ENCODE measurements around the gene ECE2. TPM values are rescaled to one million over a fixed set of nuclear protein-coding genes. Genes with fewer than 3 reads are reported as not detected.

Gene ECE2
- total RNA-seq, 5 donors from 2014 or later (not counting 1 experiment from before 2014, with no cell fraction given): not detected

DNA sequence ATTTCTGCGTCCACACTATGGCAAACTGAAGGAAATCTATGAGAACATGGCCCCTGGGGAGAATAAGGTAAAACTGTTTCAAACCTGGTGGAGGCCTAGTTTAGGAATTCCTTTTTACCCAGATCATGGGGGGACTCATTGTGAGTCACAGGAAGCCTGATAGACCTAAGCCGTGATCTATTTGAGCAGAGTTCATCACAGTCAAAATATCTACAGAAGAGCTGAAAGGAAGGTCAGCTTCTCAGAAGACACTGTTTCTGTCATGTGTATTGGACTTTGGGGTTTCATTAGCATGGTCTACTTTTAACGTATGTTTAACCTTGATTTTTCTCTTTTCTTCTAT, 24.5 kb downstream of the ECE2 start:
- Histone ChIP-seq H3K4me3 (ENCODE audit: control insufficient read depth in 1 of 2, extremely low read depth in 1 of 2, low read length in 1 of 2) (no peak overlapping the region), H3K36me3 (ENCODE audit: control insufficient read depth in 2 of 2, extremely low read depth in 1 of 2, insufficient read depth in 1 of 2, low read length in 1 of 2) (peaks cover 14 to 53% of the 10 kb centered on the region in 2 donors), H3K27ac (ENCODE audit: low read length) (no peak overlapping the region), H3K4me1 (ENCODE audit: control insufficient read depth in 1 of 2, extremely low read depth in 1 of 2, insufficient read depth in 2 of 2, low read length in 2 of 2) (peaks cover 13 to 20% of the 10 kb centered on the region in 2 experiments), H3K27me3 (replicated peaks in 1 of 2; ENCODE audit: control insufficient read depth in 2 of 2, extremely low read depth in 1 of 2, insufficient read depth in 2 of 2, low read length in 1 of 2) (no peaks in the 10 kb centered on the region), H3K9me3 (no peaks in the 10 kb centered on the region)
- ChIA-PET CTCF (no interaction called here), POLR2A (no interaction called here)
- ATAC-seq (replicated peaks in 1 of 4) (no peak), DNase-seq (no peak)
- Mint-ChIP-seq H3K4me3 (peak overlapping the region; percentile 87 to 93 (median 90)), H3K9me3 (no peaks in the 10 kb centered on the region), H3K36me3 (peaks cover 32% of the 10 kb centered on the region), H3K27ac (peak overlapping the region in 1 of 2 donors; percentile 80), H3K4me1 (peaks cover 29 to 32% (median 32%) of the 10 kb centered on the region in 3 donors), H3K27me3 (no peaks in the 10 kb centered on the region)
- no CpG with 5 or more reads among the region's 3 CpGs for WGBS (ENCODE audit: insufficient coverage)

DNA sequence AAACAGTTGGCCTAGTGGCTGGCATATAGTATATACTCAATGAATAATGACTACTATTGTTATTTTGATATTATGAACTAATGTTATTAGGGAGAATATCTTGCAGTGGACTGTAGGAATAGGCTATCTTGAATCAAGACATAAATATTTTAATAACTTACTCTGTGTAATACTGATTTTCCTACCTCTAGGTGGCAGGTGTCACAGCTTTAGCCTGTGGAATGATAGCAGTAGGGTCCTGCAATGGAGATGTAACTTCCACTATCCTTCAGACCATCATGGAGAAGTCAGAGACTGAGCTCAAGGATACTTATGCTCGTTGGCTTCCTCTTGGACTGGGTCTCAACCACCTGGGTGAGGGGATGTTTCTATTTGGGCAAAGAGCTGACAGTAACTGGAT, 29.8 kb downstream of the ECE2 start:
- POLR2A ChIA-PET: no interaction called here

DNA sequence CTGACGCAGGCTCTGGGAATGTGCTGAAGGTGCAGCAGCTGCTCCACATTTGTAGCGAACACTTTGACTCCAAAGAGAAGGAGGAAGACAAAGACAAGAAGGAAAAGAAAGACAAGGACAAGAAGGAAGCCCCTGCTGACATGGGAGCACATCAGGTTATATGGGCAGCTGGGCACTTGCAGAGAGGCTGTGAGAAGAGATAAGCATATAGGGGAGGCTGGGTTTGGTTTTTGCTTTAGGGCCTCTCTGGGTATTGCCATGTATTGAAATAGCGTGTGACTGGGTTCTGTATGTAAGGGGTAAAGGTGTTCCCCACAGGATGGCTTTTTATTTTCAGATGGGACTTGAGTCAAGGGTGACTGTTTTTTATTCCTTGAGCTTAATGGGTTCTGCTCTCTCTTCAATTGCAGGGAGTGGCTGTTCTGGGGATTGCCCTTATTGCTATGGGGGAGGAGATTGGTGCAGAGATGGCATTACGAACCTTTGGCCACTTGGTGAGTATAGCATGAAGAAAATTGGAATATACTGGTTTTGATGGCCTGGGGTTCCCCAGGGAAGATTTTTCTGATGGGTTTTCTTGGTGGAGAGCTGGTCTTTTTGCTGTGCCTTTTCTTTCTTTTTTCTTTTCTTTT, 30.6 kb downstream of the ECE2 start:
- Histone ChIP-seq H3K4me1 (ENCODE audit: control insufficient read depth in 1 of 2, extremely low read depth in 1 of 2, insufficient read depth in 2 of 2, low read length in 2 of 2) (no peaks in the 10 kb centered on the region), H3K4me3 (ENCODE audit: control insufficient read depth in 1 of 2, extremely low read depth in 1 of 2, low read length in 1 of 2) (no peak overlapping the region), H3K27ac (ENCODE audit: low read length) (no peak overlapping the region), H3K9me3 (no peaks in the 10 kb centered on the region), H3K27me3 (replicated peaks in 1 of 2; ENCODE audit: control insufficient read depth in 2 of 2, extremely low read depth in 1 of 2, insufficient read depth in 2 of 2, low read length in 1 of 2) (no peaks in the 10 kb centered on the region), H3K36me3 (ENCODE audit: control insufficient read depth in 2 of 2, extremely low read depth in 1 of 2, insufficient read depth in 1 of 2, low read length in 1 of 2) (peaks cover 25 to 75% of the 10 kb centered on the region in 2 donors)
- Mint-ChIP-seq H3K4me1 (peaks cover 6 to 8% (median 6%) of the 10 kb centered on the region in 3 donors), H3K36me3 (peaks cover 69% of the 10 kb centered on the region), H3K27ac (no peak overlapping the region), H3K4me3 (no peak overlapping the region), H3K9me3 (no peaks in the 10 kb centered on the region), H3K27me3 (no peaks in the 10 kb centered on the region)
- CTCF ChIA-PET: no interaction called here
- no peak for ATAC-seq (replicated peaks in 1 of 4)
- 89% methylated on average over 3 of the region's 4 CpGs for whole genome bisulfite sequencing (ENCODE audit: insufficient coverage)
- POLR2A ChIA-PET: no interaction called here
- no peak for DNase-seq

More for the DNA sequence above, 29.8 kb downstream of the ECE2 start:
- Histone ChIP-seq H3K27me3 (replicated peaks in 1 of 2; ENCODE audit: control insufficient read depth in 2 of 2, extremely low read depth in 1 of 2, insufficient read depth in 2 of 2, low read length in 1 of 2) (no peaks in the 10 kb centered on the region), H3K36me3 (ENCODE audit: control insufficient read depth in 2 of 2, extremely low read depth in 1 of 2, insufficient read depth in 1 of 2, low read length in 1 of 2) (peaks cover 28 to 83% of the 10 kb centered on the region in 2 donors), H3K4me3 (ENCODE audit: control insufficient read depth in 1 of 2, extremely low read depth in 1 of 2, low read length in 1 of 2) (no peak overlapping the region), H3K4me1 (ENCODE audit: control insufficient read depth in 1 of 2, extremely low read depth in 1 of 2, insufficient read depth in 2 of 2, low read length in 2 of 2) (peaks cover 0 to 1% of the 10 kb centered on the region in 2 experiments), H3K27ac (ENCODE audit: low read length) (no peak overlapping the region), H3K9me3 (no peaks in the 10 kb centered on the region)
- Mint-ChIP-seq H3K4me1 (peaks cover 10 to 13% (median 11%) of the 10 kb centered on the region in 3 donors), H3K4me3 (no peak overlapping the region), H3K27ac (no peak overlapping the region), H3K27me3 (no peaks in the 10 kb centered on the region), H3K9me3 (no peaks in the 10 kb centered on the region), H3K36me3 (peaks cover 70% of the 10 kb centered on the region)
- CTCF ChIA-PET: no interaction called here
- DNase-seq (peak in 1 of 35 experiments; percentile 21), ATAC-seq (replicated peaks in 1 of 4) (peak in 2 of 4 experiments; percentile 51 to 58)
- 83% methylated on average over 1 of the region's 1 CpG for WGBS (ENCODE audit: insufficient coverage)

DNA sequence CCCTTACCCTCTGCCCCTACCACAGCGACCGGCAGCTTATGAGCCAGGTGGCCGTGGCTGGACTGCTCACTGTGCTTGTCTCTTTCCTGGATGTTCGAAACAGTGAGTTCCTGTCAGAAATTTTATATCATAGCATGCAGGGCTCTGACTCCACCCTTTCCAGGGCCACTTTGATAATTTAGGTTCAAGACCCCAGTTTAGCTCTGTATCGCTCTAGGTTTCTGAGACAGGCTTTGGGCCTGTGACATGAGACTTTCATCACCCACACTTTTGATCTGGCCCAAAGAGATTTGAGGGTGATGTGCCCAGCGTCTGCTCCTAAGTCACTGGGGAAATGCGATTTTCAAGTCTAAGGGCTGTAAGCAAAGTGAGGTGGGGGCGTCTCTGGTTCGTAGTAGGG, 32.1 kb downstream of the ECE2 start:
- H3K4me1 Mint-ChIP-seq: peaks cover 0 to 1% (median 0%) of the 10 kb centered on the region in 3 donors
- H3K27ac ChIP-seq (ENCODE audit: low read length): no peak overlapping the region
- H3K36me3 ChIP-seq (ENCODE audit: control insufficient read depth in 2 of 2, extremely low read depth in 1 of 2, insufficient read depth in 1 of 2, low read length in 1 of 2): peaks cover 22 to 61% of the 10 kb centered on the region in 2 donors
- no peaks in the 10 kb centered on the region for H3K27me3 ChIP-seq (replicated peaks in 1 of 2; ENCODE audit: control insufficient read depth in 2 of 2, extremely low read depth in 1 of 2, insufficient read depth in 2 of 2, low read length in 1 of 2)
- POLR2A ChIA-PET: no interaction called here
- H3K27me3 Mint-ChIP-seq: no peaks in the 10 kb centered on the region
- no peak overlapping the region for H3K27ac Mint-ChIP-seq
- H3K4me3 Mint-ChIP-seq: no peak overlapping the region
- H3K9me3 Mint-ChIP-seq: no peaks in the 10 kb centered on the region
- DNase-seq: no peak
- H3K9me3 ChIP-seq: no peaks in the 10 kb centered on the region
- CTCF ChIA-PET: no interaction called here
- H3K36me3 Mint-ChIP-seq: peaks cover 55% of the 10 kb centered on the region
- ATAC-seq (replicated peaks in 1 of 4): no peak
- 96% methylated on average over 7 of the region's 9 CpGs for WGBS (ENCODE audit: insufficient coverage)
- H3K4me1 ChIP-seq (ENCODE audit: control insufficient read depth in 1 of 2, extremely low read depth in 1 of 2, insufficient read depth in 2 of 2, low read length in 2 of 2): no peaks in the 10 kb centered on the region
- H3K4me3 ChIP-seq (ENCODE audit: control insufficient read depth in 1 of 2, extremely low read depth in 1 of 2, low read length in 1 of 2): no peak overlapping the region

DNA sequence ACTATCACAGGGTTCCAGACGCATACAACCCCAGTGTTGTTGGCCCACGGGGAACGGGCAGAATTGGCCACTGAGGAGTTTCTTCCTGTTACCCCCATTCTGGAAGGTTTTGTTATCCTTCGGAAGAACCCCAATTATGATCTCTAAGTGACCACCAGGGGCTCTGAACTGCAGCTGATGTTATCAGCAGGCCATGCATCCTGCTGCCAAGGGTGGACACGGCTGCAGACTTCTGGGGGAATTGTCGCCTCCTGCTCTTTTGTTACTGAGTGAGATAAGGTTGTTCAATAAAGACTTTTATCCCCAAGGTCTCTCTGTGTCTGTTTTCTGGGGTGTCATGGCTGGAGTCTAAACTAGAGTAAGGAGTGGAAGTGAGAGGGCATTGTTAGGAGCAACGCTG, 32.9 kb downstream of the ECE2 start:
- 93% methylated on average over 4 of the region's 7 CpGs for WGBS (ENCODE audit: insufficient coverage)
- H3K4me1 Mint-ChIP-seq: peaks cover 0 to 1% (median 0%) of the 10 kb centered on the region in 3 donors
- no peak overlapping the region for H3K27ac Mint-ChIP-seq
- no peaks in the 10 kb centered on the region for H3K27me3 Mint-ChIP-seq
- H3K9me3 Mint-ChIP-seq: no peaks in the 10 kb centered on the region
- no peaks in the 10 kb centered on the region for H3K27me3 ChIP-seq (replicated peaks in 1 of 2; ENCODE audit: control insufficient read depth in 2 of 2, extremely low read depth in 1 of 2, insufficient read depth in 2 of 2, low read length in 1 of 2)
- DNase-seq (no peak), ATAC-seq (replicated peaks in 1 of 4) (no peak)
- H3K36me3 ChIP-seq (ENCODE audit: control insufficient read depth in 2 of 2, extremely low read depth in 1 of 2, insufficient read depth in 1 of 2, low read length in 1 of 2): peaks cover 19 to 52% of the 10 kb centered on the region in 2 donors
- ChIA-PET CTCF (no interaction called here), POLR2A (no interaction called here)
- no peak overlapping the region for H3K4me3 ChIP-seq (ENCODE audit: control insufficient read depth in 1 of 2, extremely low read depth in 1 of 2, low read length in 1 of 2)
- peaks cover 0 to 1% of the 10 kb centered on the region in 2 experiments for H3K4me1 ChIP-seq (ENCODE audit: control insufficient read depth in 1 of 2, extremely low read depth in 1 of 2, insufficient read depth in 2 of 2, low read length in 2 of 2)
- peaks cover 47% of the 10 kb centered on the region for H3K36me3 Mint-ChIP-seq
- H3K4me3 Mint-ChIP-seq: no peak overlapping the region
- H3K9me3 ChIP-seq: no peaks in the 10 kb centered on the region
- H3K27ac ChIP-seq (ENCODE audit: low read length): no peak overlapping the region

DNA sequence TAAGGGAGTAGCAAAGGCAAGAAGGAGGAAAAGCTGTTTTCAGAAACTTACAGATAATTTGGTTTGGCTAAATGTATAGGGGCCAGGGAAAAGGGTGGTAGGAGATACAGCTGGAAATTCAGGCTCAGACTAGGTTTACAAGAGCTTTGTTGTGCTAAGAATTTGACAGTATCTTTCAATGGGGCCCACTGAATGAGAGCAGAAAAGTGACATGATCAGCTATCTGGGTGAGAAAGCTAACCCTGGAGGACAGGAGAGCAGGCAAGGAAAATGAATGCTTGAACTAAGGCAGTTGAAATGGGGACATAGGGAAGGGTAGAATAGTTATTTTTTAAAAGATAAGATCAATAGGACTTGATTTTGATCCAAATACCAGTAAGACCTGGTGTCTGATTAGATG, 35.8 kb downstream of the ECE2 start:
- no peak overlapping the region for H3K27ac Mint-ChIP-seq
- POLR2A ChIA-PET: interaction anchor here in 1 of 2 donors (0.6 kb wide), 1 partner anchor 93 kb away, joined by 7 read pairs; no protein-coding TSS in a partner anchor

More for the DNA sequence above, 35.8 kb downstream of the ECE2 start:
- Histone ChIP-seq H3K27me3 (replicated peaks in 1 of 2; ENCODE audit: control insufficient read depth in 2 of 2, extremely low read depth in 1 of 2, insufficient read depth in 2 of 2, low read length in 1 of 2) (no peaks in the 10 kb centered on the region), H3K4me1 (ENCODE audit: control insufficient read depth in 1 of 2, extremely low read depth in 1 of 2, insufficient read depth in 2 of 2, low read length in 2 of 2) (peaks cover 2 to 21% of the 10 kb centered on the region in 2 experiments), H3K4me3 (ENCODE audit: control insufficient read depth in 1 of 2, extremely low read depth in 1 of 2, low read length in 1 of 2) (no peak overlapping the region), H3K9me3 (no peaks in the 10 kb centered on the region), H3K27ac (ENCODE audit: low read length) (no peak overlapping the region), H3K36me3 (ENCODE audit: control insufficient read depth in 2 of 2, extremely low read depth in 1 of 2, insufficient read depth in 1 of 2, low read length in 1 of 2) (peaks cover 12 to 25% of the 10 kb centered on the region in 2 donors)
- Mint-ChIP-seq H3K4me3 (no peak overlapping the region), H3K9me3 (no peaks in the 10 kb centered on the region), H3K36me3 (peaks cover 30% of the 10 kb centered on the region), H3K27me3 (no peaks in the 10 kb centered on the region), H3K4me1 (peaks cover 10 to 13% (median 10%) of the 10 kb centered on the region in 3 donors)
- no peak for ATAC-seq (replicated peaks in 1 of 4)
- no peak for DNase-seq
- CTCF ChIA-PET: interaction anchor here in 1 of 2 donors (1.1 kb wide), 1 partner anchor 13 kb away, joined by 3 read pairs; no protein-coding TSS in a partner anchor
